Fibroblast of skin of right biceps (primary cell): ENCODE results near the gene MMP17.

Experiments used
- DNase-seq: peaks from one replicate; pipeline ENCODE4 v3.0.0-alpha.2; 2013

Gene MMP17

DNA sequence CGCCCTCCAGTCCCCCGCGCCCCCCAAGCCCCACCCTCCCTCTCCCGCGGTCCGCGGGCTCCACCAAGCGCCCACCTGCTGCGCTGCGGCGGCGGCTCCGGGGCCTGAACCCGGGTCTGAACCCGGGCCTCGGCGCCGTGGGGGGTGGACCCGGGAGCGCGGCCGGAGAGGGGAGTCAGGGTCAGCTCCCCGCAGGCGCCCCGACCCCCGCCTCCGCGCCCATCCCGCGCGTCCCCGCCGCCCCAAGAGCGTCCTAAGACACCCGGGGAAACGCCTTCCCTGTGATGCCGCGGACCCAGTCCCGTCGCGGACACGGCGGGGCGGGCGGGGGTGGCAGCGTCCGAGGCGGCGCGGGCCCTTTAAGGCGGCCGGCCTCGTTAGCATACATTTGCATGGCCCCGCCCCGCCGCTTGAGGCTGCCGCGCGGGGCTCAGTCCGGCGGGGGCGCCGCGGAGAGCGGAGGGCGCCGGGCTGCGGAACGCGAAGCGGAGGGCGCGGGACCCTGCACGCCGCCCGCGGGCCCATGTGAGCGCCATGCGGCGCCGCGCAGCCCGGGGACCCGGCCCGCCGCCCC, at the start of gene MMP17:
TSS of gene MMP17 (plus strand) at position 433 of the 574 bp plus-strand sequence. CDS start at position 535, 102 bp downstream.
- peak; percentile 78 for DNase-seq

DNA sequence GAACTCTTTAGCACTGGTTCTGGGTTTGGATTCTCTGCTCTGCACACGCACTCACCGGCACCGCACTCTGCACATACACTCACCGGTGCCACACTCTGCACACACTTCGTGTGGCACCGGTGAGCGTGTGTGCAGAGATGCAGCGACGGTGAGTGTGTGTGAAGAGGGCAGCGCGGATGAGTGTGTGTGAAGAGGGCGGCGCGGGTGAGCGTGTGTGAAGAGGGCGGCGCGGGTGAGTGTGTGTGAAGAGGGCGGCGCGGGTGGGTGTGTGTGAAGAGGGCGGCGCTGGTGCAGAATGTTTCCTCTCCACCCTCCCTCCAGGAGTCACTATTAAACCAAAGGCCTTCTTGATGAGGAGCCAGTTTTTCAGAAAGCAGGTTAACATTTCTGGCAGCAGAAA, 49.2 kb upstream of the MMP17 start:
- no peak for DNase-seq

- DNase-seq = no peak
Observed at GRCh38 chr12:131782061-131782460, 46.1 kb upstream of the MMP17 start.

DNA sequence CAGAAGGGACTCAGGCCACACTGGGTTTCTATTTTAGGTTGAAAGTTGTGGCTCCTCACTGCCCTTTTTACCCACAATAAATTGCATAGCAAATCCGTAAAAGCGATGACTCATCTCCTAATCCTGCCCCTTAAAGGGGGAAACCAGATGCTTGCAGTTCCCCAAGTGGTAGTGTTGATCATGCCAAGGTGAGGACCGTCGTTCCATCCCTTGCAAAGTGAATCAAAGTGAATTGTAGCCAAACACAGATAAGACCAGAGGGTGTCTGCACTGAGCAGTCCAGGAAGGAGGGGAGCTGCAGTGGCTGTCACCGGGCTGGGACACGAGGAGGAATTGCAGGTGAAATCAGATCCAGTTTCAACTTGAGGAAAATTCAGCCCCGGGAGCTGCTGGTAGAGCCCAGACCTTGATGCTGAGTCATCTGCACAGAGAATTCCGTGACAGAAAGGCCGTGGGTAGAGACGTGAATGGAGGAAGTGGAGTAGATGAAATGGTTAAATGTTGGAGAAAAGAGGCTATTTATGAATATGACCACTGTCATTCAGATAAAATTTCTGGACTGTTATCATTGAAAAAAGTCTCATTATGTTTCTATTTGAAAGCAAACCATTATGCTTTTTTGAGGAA, 44.2 kb upstream of the MMP17 start:
- DNase-seq = peak; percentile 82

GRCh38 chr12:131784909-131785762, 43.1 kb upstream of the MMP17 start:
- peak; percentile 53 for DNase-seq

DNA sequence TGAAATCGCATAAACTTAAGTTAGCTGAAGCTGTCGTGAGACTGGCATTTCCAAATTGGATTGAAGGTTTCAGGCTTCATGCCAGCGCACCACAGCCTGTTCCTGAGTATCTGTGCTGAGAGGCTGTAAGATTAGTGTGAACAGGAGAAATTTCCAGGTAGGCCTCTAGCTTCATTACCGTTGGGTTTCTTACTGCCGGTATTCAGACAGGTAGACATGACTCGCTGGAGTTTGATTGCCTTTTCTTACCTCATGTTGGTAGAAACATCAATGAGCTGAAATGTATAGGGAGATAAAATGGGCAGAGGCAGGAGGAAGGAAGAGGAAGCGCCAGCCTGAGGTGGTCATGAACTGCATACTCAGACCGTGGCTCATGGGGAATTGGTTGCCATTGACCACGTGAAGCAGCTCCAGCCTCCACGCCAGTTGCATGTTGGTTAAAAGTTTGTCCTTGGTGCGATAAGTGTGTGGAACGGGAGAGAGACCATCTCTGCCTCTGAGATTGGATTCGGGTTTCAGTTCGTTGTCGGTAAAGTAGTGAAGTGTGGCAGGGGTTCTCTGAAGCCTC, 42.3 kb upstream of the MMP17 start:
- no peak for DNase-seq

DNA sequence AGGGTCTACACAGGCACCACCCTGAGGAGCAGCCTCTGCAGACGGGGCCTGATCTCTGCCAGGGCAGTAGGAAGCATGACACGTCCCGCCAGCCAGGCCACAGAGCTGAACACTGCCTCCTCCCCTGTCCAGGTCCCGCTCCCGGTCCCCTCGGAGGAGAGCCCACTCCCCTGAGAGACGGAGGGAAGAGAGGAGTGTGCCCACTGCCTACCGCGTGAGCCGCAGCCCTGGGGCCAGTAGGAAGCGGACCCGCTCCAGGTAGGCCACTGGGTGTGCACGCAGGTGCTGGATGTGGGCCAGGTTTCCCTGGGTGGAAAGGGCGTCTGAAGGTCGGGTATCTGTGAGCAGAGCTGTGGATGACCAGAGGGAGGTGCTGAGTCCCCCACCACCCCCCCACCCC, 41.9 kb upstream of the MMP17 start:
- DNase-seq = no peak

GRCh38 chr12:131787143-131787660, 41.0 kb upstream of the MMP17 start:
- DNase-seq = no peak

GRCh38 chr12:131788070-131788469, 40.1 kb upstream of the MMP17 start:
- no peak for DNase-seq

DNA sequence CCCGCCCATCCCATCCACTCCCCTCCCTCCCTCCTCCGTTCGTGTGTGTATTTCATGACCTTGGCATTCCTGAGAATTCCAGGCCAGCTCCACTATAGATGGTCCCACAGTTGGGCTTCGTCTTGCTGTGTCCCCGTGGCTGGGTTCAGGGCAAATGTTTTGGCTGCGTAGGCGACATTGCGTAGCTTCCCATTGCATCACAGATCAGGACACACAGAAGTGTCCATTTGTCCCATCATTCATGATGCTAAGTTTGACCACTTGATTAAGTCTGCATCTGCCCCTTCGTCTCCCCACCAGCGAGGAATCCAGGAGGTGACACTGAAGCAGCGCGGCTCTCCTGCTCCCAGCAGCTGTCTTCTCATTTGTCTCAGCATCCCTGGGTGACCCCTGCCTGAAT, 38.6 kb upstream of the MMP17 start:
- DNase-seq = no peak

GRCh38 chr12:131793243-131794022, 34.8 kb upstream of the MMP17 start:
- DNase-seq = peak; percentile 31

- no peak for DNase-seq
Observed at GRCh38 chr12:131794061-131794460, 34.1 kb upstream of the MMP17 start.

DNA sequence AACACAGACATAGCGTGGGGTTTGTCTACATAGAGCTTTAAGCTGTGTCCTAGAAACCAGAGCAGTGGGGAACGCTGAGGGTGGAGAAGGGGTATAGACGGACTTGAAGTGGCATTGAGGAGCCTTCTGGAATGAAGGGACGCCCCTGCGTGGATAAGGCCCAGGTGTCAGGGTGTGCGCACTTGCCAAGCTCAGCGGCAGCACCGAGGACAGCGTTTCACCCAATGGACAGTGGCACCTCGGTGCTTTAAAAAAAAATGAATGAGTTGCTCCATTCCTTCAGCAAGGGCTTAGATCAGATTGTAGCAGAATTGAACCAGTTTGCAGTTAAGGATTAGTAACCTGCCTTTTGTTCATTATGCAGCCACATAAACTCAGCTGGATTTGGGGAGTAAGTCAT, 33.6 kb upstream of the MMP17 start:
- no peak for DNase-seq

- DNase-seq = no peak
Observed at GRCh38 chr12:131795064-131795463, 33.1 kb upstream of the MMP17 start.

GRCh38 chr12:131795690-131796410, 32.3 kb upstream of the MMP17 start:
- DNase-seq = no peak

DNA sequence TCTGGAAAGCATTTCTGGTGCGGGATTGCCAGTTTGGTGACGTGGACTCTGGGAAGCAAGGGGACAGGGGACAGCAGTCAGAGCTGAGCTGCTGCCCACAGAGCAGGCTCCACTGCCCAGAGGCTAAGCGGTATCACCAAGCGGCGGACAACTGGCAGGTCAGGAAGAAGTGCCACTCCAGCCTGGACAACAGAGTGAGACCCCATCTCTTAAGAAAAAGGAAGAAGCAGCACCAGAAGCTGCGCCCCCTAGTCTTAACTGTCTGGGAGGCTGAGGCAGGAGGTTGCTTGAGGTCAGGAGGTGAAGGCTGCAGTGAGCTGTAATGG, 31.8 kb upstream of the MMP17 start:
- DNase-seq = no peak

- DNase-seq = no peak
Observed at GRCh38 chr12:131796754-131797587, 31.2 kb upstream of the MMP17 start.

GRCh38 chr12:131797588-131797934, 30.6 kb upstream of the MMP17 start:
- DNase-seq = no peak

DNA sequence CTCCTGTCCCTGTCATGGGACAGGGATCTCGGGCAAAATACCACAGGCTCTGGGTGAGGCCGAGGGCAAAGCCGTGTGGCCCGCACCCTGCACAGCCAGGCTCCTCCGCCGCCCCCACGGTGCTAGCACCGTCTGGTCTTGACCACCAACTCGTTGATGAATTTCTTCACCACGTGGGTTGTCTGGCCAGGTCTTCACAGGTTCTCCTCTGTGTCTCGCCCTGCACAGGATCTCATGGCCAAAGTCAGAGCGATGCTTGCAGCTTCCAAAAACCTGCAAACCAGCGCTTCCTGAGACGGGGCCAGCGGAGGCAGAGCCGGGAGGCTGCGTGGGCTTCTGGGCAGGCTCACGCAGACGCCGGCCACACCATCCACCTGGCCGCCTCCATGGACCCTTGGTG, 29.0 kb upstream of the MMP17 start:
- no peak for DNase-seq

DNA sequence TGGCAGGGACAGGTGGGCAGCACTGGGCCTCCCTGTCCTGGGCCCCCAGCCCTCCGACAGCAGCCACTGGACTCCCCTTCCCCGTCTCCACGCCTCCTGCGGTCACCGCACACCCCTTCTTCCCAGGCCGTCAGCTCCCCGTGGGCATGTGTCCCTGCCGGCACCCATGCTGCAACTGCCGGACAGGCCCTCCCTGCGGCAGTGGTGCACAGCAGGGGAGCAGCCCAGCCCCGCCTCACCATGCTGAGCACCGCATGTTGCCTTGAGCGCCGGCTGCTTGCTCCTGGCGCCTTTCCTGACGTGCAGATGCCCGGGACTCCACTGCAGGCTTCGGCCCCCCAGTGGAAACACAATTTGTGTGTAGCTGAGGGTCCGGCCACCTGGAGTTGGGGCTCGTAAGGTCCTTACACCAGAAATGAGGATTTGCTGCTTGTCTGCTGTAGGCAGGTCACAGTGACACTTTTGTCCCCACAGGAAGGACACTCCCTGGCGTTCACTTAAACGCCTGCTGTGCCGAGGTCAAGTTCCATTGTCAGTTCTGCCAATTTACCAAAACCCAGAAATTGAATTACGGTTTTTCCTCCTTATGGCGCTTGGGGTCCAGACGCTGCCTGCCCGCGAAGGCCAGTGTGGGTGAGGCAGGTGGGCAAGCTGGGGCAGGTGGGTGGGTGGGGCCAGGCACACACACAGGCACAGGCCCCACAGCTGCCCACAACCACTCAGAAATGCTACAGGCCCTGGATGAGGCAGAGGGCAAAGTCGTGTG, 28.2 kb upstream of the MMP17 start:
- DNase-seq = no peak
